IMR-90 (cell line): ENCODE results near the gene ATP6V1D.

ENCODE experiments used
- BHLHE40 ChIP-seq: fragments of 150-350 bp; IDR thresholded peaks from 2 replicates; pipeline ENCODE4 v1.6.1; 2016; ENCODE audit warnings: mild to moderate bottlenecking, low read depth, low read length
- CEBPB ChIP-seq: IDR thresholded peaks from 2 replicates; pipeline ENCODE4 v1.6.1; 2012; ENCODE audit warnings: low read depth, low read length, improper control_type of control experiment
- CHD1 ChIP-seq: IDR thresholded peaks from 2 replicates; pipeline ENCODE4 v1.6.1; 2012; ENCODE audit warnings: low read depth, low read length, improper control_type of control experiment
- CTCF ChIP-seq: conservative IDR thresholded peaks from 2 replicates; pipeline ENCODE4 v1.5.1; 2012; ENCODE audit warnings: mild to moderate bottlenecking, low read depth, low read length, improper control_type of control experiment
- ELK1 ChIP-seq: fragments of 150-350 bp; IDR thresholded peaks from 2 replicates; pipeline ENCODE4 v1.6.1; 2016; ENCODE audit warnings: low read depth, mild to moderate bottlenecking, low read length, moderate library complexity, borderline replicate concordance
- FOS ChIP-seq: fragments of 150-350 bp; IDR thresholded peaks from 2 replicates; pipeline ENCODE4 v1.6.1; 2016; ENCODE audit warnings: low read depth, low read length
- MAFK ChIP-seq: IDR thresholded peaks from 2 replicates; pipeline ENCODE4 v1.6.1; 2012; ENCODE audit warnings: low read depth, low read length, improper control_type of control experiment
- MAZ ChIP-seq: IDR thresholded peaks from 2 replicates; pipeline ENCODE4 v1.6.1; 2012; ENCODE audit warnings: low read depth, mild to moderate bottlenecking, low read length, improper control_type of control experiment, moderate library complexity, borderline replicate concordance
- MXI1 ChIP-seq: IDR thresholded peaks from 2 replicates; pipeline ENCODE4 v1.6.1; 2012; ENCODE audit warnings: low read depth, mild to moderate bottlenecking, low read length, moderate library complexity, borderline replicate concordance
- POLR2A ChIP-seq: IDR thresholded peaks from 2 replicates; pipeline ENCODE4 v1.6.1; 2012; ENCODE audit warnings: mild to moderate bottlenecking, low read depth, low read length
- RAD21 ChIP-seq: IDR thresholded peaks from 2 replicates; pipeline ENCODE4 v1.6.1; 2012; ENCODE audit warnings: low read length, improper control_type of control experiment
- RFX5 ChIP-seq: IDR thresholded peaks from 2 replicates; pipeline ENCODE4 v1.8.0; 2012; ENCODE audit warnings: low read depth, mild to moderate bottlenecking, low read length, moderate library complexity
- SMC3 ChIP-seq: fragments of 150-350 bp; IDR thresholded peaks from 2 replicates; pipeline ENCODE4 v1.6.1; 2016; ENCODE audit warnings: low read depth, mild to moderate bottlenecking, antibody characterized with exemption, low read length, moderate library complexity
- TF ChIP-seq, protein P1 (sequence below): fragments of 150-350 bp; IDR thresholded peaks from 2 replicates; pipeline ENCODE4 v1.6.1; 2017; ENCODE audit warnings: mild to moderate bottlenecking, antibody characterized with exemption, low read length, low read depth

- TF ChIP-seq POLR2A (no peak), CTCF (no peak), ELK1 (no peak), MAZ (no peak), RAD21 (no peak), MAFK (no peak), MXI1 (no peak), RFX5 (no peak), CEBPB (no peak), FOS (no peak), BHLHE40 (no peak), CHD1 (no peak), SMC3 (no peak)
- TF ChIP-seq, protein P1, sequence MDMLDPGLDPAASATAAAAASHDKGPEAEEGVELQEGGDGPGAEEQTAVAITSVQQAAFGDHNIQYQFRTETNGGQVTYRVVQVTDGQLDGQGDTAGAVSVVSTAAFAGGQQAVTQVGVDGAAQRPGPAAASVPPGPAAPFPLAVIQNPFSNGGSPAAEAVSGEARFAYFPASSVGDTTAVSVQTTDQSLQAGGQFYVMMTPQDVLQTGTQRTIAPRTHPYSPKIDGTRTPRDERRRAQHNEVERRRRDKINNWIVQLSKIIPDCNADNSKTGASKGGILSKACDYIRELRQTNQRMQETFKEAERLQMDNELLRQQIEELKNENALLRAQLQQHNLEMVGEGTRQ = no peak
Measured at GRCh38 chr14:67313153-67313552, 46.5 kb downstream of the ATP6V1D start.
